Activated naive CD4-positive, alpha-beta T cell treated with anti-CD3 and anti-CD28 coated beads for 36 hours (primary cell): ENCODE data around the gene GDF10. TPM values are rescaled to one million over a fixed set of nuclear protein-coding genes. Genes with fewer than 3 reads are reported as not detected.

ENCODE experiments used
- CTCF ChIA-PET: fragments of 350-600 bp; sonication (Branson Sonifier 250); formaldehyde crosslinking; loops from one replicate; lab custom pipeline; 2021; ENCODE audit warnings: antibody characterized with exemption; lab: Charles Lee
- DNase-seq: peaks from one replicate; pipeline ENCODE4 v3.0.0-alpha.2; 2020
- H3K27ac Mint-ChIP-seq: one replicate; pipeline ENCODE4 v1.8.0; 2021; ENCODE audit warnings: mild to moderate bottlenecking, mixed read lengths
- H3K27me3 Mint-ChIP-seq: one replicate; pipeline ENCODE4 v1.8.0; 2021; ENCODE audit warnings: low read depth, mixed read lengths
- H3K36me3 Mint-ChIP-seq: one replicate; pipeline ENCODE4 v1.8.0; 2021; ENCODE audit warnings: low read depth, mixed read lengths
- H3K4me1 Mint-ChIP-seq: one replicate; pipeline ENCODE4 v1.8.0; 2021; ENCODE audit warnings: low read depth, mixed read lengths
- H3K4me3 Mint-ChIP-seq: one replicate; pipeline ENCODE4 v1.8.0; 2021; ENCODE audit warnings: mild to moderate bottlenecking, moderate library complexity, mixed read lengths
- H3K9me3 Mint-ChIP-seq: one replicate; pipeline ENCODE4 v1.8.0; 2021; ENCODE audit warnings: mixed read lengths
- intact Hi-C: fragments of 100-400 bp; cut with micrococcal nuclease; formaldehyde crosslinking; loops from one replicate; pipeline ENCODE4 v1.15.1; 2023
- total RNA-seq, 2 experiments: library from RNA; stranded (reverse); gene quantifications; one replicate each; pipeline ENCODE4 v1.2.3, GENCODE V29; 2021

GDF10 gene
- total RNA-seq, 2 experiments from 2014 or later: 0.12 to 0.19 TPM

DNA sequence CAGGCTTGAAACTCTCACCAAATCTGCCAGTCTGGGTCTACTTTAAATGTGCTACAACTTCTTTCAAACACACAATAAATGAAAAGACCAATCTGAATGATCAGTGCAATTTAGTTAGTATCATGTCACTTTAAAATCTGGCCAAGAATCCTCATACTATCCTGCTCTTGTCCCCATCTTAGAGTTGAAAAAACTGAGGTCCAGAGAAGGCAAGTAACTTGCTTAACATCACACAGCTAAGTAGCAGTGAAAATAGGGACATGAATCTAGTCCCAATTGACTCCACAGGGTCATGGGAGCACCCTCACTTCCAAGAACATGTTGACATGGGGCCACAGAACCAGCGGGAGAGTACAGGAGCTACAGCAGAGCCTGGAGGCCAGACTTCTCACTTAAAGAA, 3.1 kb upstream of the GDF10 start:
- intact Hi-C loops: no loop called here
- CTCF ChIA-PET: interaction anchor here (1.5 to 3.6 kb wide), 4 partner anchors 14 to 250 kb away, joined by 4 to 14 read pairs (median 8); no protein-coding TSS in a partner anchor
- H3K4me3 Mint-ChIP-seq: no peak overlapping the region
- no peaks in the 10 kb centered on the region for H3K36me3 Mint-ChIP-seq
- H3K27ac Mint-ChIP-seq: no peak overlapping the region
- H3K27me3 Mint-ChIP-seq: peaks cover 9% of the 10 kb centered on the region
- peaks cover 10% of the 10 kb centered on the region for H3K4me1 Mint-ChIP-seq
- H3K9me3 Mint-ChIP-seq: no peaks in the 10 kb centered on the region
- no peak for DNase-seq

DNA sequence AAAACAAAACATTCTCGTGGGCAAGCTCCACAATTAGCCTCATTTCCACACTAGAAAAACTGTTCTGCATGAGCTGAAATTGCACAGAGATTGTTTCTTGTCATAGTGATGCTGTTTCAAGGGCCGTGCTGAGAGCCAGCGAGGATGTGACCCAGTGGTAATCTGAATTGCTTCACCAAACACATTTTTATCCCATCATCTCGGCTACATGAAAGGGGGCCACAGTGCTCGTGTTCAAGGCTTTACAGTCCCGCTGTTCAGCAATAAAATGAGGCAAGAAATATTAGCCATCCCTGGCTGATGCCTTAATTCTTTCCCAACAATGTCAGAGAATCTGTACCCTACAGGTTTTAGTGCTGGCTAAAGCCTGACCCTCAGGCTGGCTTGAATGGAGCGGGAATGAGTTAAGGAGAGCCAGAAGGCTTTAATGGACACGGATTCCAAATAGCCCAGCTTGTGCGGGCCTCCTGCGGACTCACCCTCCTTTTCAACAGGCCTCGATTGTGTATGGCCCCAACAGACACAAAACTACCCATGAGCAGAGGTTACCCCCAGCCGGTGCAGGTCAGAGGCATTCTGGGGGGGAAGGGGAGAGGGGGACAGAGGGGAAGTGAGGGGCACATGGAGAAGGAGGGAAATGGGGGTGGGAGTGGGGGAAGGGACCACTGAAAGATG, 2.0 kb upstream of the GDF10 start:
- Mint-ChIP-seq H3K4me3 (no peak overlapping the region), H3K27me3 (peaks cover 9% of the 10 kb centered on the region), H3K27ac (no peak overlapping the region), H3K9me3 (no peaks in the 10 kb centered on the region), H3K36me3 (no peaks in the 10 kb centered on the region), H3K4me1 (peaks cover 11% of the 10 kb centered on the region)
- no peak for DNase-seq
- CTCF ChIA-PET: interaction anchor here (1.3 to 3.6 kb wide), 4 partner anchors 14 to 251 kb away, joined by 3 to 14 read pairs (median 8); no protein-coding TSS in a partner anchor
- intact Hi-C loops: no loop called here

DNA sequence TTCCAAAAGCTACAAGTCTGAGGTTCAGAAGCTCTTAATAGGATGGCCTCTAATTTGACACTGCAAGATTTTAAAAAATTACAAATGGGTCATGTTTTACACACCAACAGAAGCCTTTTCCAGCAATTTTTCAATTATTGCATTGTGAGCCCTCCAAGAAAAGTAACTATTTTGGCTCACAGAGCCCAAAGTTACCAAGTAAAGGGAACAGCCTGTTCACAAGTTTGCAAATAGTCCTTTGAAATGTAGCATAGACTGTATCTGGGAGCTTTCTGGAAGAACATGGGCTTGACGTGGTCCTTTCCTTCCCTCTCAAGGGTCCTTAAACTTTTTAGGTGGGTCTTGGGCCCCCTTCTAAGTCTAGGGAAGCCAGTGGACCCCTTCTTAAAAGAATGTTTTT, 1.3 kb upstream of the GDF10 start:
- Mint-ChIP-seq H3K36me3 (no peaks in the 10 kb centered on the region), H3K9me3 (no peaks in the 10 kb centered on the region), H3K4me3 (no peak overlapping the region), H3K4me1 (peaks cover 12% of the 10 kb centered on the region), H3K27me3 (peaks cover 9% of the 10 kb centered on the region), H3K27ac (no peak overlapping the region)
- intact Hi-C loops: no loop called here
- CTCF ChIA-PET: interaction anchor here (1.3 to 3.6 kb wide), 3 partner anchors 13 to 251 kb away, joined by 3 to 14 read pairs (median 8); no protein-coding TSS in a partner anchor
- no peak for DNase-seq

DNA sequence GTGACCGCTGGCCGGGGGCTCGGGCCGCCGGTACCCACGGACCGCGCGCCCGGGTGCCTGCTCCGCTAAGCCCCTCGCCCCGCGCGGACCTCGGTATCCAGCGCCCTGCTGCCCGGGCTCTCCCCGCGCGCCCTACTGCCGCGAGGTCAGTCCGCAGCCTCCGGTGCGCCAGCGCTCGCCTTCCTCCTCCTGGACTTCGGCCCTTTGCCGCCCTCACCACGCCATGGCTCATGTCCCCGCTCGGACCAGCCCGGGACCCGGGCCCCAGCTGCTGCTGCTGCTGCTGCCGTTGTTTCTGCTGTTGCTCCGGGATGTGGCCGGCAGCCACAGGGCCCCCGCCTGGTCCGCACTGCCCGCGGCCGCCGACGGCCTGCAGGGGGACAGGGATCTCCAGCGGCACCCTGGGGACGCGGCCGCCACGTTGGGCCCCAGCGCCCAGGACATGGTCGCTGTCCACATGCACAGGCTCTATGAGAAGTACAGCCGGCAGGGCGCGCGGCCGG, 483 bp downstream of the GDF10 start:
- Mint-ChIP-seq H3K27me3 (peaks cover 9% of the 10 kb centered on the region), H3K27ac (no peak overlapping the region), H3K4me1 (peaks cover 12% of the 10 kb centered on the region), H3K4me3 (peak overlapping the region; percentile 66), H3K9me3 (no peaks in the 10 kb centered on the region), H3K36me3 (no peaks in the 10 kb centered on the region)
- intact Hi-C loops: no loop called here
- DNase-seq: no peak
- CTCF ChIA-PET: no interaction called here

DNA sequence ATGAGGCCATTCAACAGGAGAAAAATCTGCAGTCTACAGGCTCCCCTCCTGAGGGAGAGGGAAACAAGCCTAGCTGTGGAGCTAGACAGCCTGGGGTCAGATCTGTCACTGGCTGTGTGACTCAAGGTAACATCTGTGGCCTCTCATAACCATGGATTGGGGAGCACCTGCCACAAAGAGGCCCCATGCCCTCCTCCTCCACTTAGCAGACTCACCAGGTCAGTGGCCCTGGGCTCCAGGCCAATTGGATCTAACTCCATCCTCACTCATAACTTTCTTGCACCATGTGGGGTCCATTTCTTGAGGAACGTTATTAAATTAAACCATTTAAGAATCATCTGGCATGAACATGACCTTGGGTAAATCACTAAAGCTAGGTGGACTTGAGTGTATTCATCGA, 1.8 kb downstream of the GDF10 start:
- Mint-ChIP-seq H3K4me1 (peaks cover 16% of the 10 kb centered on the region), H3K36me3 (no peaks in the 10 kb centered on the region), H3K27ac (no peak overlapping the region), H3K9me3 (no peaks in the 10 kb centered on the region), H3K4me3 (no peak overlapping the region), H3K27me3 (peaks cover 9% of the 10 kb centered on the region)
- CTCF ChIA-PET: interaction anchor here (1.4 to 2.6 kb wide), 2 partner anchors 11 to 253 kb away, joined by 5 to 20 read pairs; no protein-coding TSS in a partner anchor
- no peak for DNase-seq
- intact Hi-C loops: no loop called here

DNA sequence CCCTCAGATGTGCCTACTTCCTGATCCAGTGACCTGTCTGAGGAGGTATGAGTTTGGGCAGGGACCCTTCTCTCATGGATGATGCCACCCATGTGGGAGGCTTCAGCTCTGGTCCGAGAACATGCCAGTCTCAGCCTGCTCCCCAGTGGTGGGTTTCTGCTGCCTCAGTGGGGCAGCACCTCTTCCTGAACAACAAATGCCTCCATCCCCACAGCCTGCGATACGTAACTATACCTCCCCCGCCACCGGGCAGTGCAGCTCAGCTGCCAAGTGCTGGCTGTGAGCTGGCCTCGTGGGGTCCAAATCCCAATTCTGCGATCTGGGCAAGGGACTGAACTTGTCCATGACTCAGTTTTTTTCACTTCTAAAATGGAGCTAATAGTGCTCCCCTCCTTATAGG, 3.1 kb downstream of the GDF10 start:
- Mint-ChIP-seq H3K27me3 (peaks cover 9% of the 10 kb centered on the region), H3K4me1 (peaks cover 27% of the 10 kb centered on the region), H3K36me3 (no peaks in the 10 kb centered on the region), H3K4me3 (no peak overlapping the region), H3K27ac (no peak overlapping the region), H3K9me3 (no peaks in the 10 kb centered on the region)
- intact Hi-C loops: no loop called here
- DNase-seq: no peak
- CTCF ChIA-PET: interaction anchor here (0.5 to 2.6 kb wide), 5 partner anchors 10 to 279 kb away, joined by 3 to 20 read pairs (median 5); no protein-coding TSS in a partner anchor

DNA sequence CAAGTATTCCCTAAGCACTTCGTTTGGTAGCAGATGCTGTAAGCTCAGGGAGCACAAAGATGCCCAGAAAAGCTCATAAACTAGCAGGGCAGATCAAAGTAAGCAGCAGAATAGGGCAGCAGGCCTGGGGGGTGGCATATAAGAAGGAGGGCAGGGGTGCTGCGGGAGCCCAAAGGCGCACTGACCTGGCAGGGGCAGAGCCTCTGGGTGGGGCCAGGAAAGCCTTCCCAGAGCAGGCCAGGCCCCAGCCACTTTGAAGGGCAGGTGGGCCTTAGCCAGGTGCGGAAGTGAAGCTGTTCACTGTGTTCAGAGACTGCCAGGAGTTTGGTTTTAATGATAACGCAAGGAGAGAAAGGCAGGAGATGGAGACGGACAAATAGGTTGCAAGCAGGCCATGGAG, 3.9 kb downstream of the GDF10 start:
- Mint-ChIP-seq H3K27ac (no peak overlapping the region), H3K4me1 (peaks cover 28% of the 10 kb centered on the region), H3K36me3 (no peaks in the 10 kb centered on the region), H3K4me3 (no peak overlapping the region), H3K9me3 (no peaks in the 10 kb centered on the region), H3K27me3 (peaks cover 9% of the 10 kb centered on the region)
- CTCF ChIA-PET: interaction anchor here (0.5 to 2.6 kb wide), 4 partner anchors 9 to 279 kb away, joined by 3 to 20 read pairs (median 7); no protein-coding TSS in a partner anchor
- no peak for DNase-seq
- intact Hi-C loops: no loop called here

DNA sequence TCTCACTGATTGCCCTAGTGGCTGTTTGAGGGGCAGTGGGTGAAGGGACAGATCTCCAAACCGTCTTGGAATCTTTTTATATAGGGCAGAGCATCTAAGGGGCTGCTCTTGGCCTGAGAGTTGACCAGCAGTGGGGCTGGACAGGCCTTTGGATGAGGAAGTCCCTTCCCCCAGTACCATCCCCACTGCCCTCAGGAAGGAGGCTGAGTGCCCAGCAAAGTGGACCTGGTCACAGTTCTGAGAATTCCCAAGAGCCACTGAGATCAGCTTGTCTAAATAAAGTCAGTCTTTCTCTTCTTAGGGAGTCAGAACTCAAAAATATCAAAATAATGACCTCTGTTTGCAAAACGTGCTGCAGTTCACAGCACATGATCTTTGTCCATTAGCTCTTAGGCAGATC, 5.6 kb downstream of the GDF10 start:
- H3K4me3 Mint-ChIP-seq: no peak overlapping the region
- H3K27me3 Mint-ChIP-seq: peaks cover 6% of the 10 kb centered on the region
- H3K27ac Mint-ChIP-seq: no peak overlapping the region
- no peaks in the 10 kb centered on the region for H3K9me3 Mint-ChIP-seq
- H3K36me3 Mint-ChIP-seq: no peaks in the 10 kb centered on the region
- CTCF ChIA-PET: interaction anchor here (0.6 to 1.9 kb wide), 7 partner anchors 45 to 313 kb away, joined by 3 to 10 read pairs (median 4); no protein-coding TSS in a partner anchor
- H3K4me1 Mint-ChIP-seq: peaks cover 28% of the 10 kb centered on the region
- DNase-seq: no peak
- intact Hi-C loops: loop anchor here (5.0 kb wide), 1 partner anchor 98 kb away; no protein-coding TSS in a partner anchor

DNA sequence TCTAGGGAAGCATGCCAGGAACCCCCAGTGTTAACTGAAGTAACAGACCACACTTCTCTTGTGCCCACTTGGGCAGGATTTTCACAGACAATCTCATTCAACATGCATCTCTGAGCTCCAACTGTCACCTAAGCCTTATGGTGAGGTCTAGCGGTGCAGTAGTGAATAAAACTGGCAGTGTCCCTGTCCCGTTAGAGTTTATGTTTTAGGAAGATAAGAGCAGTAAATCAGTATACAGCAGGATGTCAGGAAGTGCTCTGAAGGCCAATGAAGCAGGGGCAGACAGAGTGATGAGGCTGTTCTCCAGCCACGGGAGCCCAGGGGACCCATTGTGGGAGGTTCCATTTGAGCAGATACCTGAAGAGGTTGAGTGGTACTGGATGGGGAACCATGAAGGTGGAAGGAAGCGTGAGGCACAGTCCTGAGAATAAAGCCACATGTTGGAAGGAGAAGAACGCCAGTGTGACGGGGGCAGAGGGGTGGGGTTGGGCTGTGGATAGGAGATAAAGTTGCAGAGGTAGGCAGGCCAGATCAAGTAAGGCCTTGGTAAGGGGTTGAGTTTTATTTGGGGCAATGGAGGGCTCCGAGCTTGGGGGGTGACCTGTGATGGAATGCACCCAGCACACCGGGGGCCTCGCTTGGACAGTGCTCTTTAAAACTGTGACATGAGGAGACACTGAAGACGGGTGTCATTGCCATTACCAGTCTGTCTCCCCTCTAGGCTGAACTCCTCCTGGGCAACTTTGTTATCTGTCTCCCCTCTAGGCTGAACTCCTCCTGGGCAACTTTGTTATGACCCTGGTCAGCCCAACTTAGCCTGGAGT, 6.6 kb downstream of the GDF10 start:
- no peak overlapping the region for H3K4me3 Mint-ChIP-seq
- intact Hi-C loops: loop anchor here (5.0 kb wide), 1 partner anchor 99 kb away; no protein-coding TSS in a partner anchor
- H3K4me1 Mint-ChIP-seq: peaks cover 33% of the 10 kb centered on the region
- no peaks in the 10 kb centered on the region for H3K27me3 Mint-ChIP-seq
- CTCF ChIA-PET: interaction anchor here (0.7 to 1.9 kb wide), 8 partner anchors 46 to 282 kb away, joined by 3 to 10 read pairs (median 4); no protein-coding TSS in a partner anchor
- H3K9me3 Mint-ChIP-seq: no peaks in the 10 kb centered on the region
- no peak overlapping the region for H3K27ac Mint-ChIP-seq
- DNase-seq: no peak
- no peaks in the 10 kb centered on the region for H3K36me3 Mint-ChIP-seq

DNA sequence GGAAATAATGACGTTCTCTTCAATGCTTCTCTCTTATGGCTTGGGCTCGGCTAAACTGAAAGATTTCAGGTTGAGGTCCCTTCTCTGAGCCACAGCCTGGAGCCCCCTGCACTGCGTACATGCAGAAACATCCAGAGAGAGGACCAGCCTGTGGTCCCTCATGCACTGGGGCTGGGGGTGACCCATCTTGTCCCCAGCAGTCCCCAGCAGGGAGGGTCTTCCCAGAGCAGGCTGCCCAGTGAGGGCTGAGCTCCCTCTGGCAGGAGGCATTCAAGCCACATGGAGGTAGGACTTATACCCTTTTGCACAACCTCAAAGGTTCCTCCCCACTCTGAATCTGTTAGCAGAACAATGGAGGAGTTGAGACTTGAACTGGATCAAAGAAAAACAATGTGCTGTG, 7.4 kb downstream of the GDF10 start:
- no peaks in the 10 kb centered on the region for H3K27me3 Mint-ChIP-seq
- peaks cover 40% of the 10 kb centered on the region for H3K4me1 Mint-ChIP-seq
- intact Hi-C loops: loop anchor here (5.0 kb wide), 1 partner anchor 100 kb away; no protein-coding TSS in a partner anchor
- no peaks in the 10 kb centered on the region for H3K9me3 Mint-ChIP-seq
- CTCF ChIA-PET: interaction anchor here (1.0 to 1.3 kb wide), 2 partner anchors 48 to 260 kb away, joined by 4 to 10 read pairs; no protein-coding TSS in a partner anchor
- DNase-seq: no peak
- H3K4me3 Mint-ChIP-seq: no peak overlapping the region
- no peak overlapping the region for H3K27ac Mint-ChIP-seq
- H3K36me3 Mint-ChIP-seq: no peaks in the 10 kb centered on the region

DNA sequence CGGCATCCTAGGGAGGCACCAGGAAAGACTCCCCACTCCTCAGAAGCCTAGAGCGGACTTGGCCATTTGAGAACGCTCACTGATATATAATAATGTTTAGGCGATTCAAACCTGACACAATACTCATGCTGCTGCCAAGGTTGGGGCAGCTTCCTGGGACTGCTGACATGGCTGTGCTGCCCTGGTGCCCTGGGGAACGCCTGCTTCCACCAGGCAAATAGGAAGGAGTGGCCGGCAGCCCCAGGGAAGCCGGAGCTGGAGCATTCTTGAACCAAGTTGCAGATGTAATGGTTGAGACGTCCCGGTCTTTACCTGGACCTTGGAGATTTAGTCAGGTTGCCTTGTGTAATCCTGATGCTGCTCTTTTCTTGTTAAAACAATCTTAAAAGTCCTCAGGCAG, 8.8 kb downstream of the GDF10 start:
- Mint-ChIP-seq H3K36me3 (no peaks in the 10 kb centered on the region), H3K4me1 (peaks cover 37% of the 10 kb centered on the region), H3K27me3 (no peaks in the 10 kb centered on the region), H3K9me3 (no peaks in the 10 kb centered on the region), H3K27ac (no peak overlapping the region), H3K4me3 (no peak overlapping the region)
- intact Hi-C loops: loop anchor here (5.0 kb wide), 1 partner anchor 101 kb away; no protein-coding TSS in a partner anchor
- no peak for DNase-seq
- CTCF ChIA-PET: interaction anchor here (9.3 kb wide), 1 partner anchor 262 kb away, joined by 185 read pairs; no protein-coding TSS in a partner anchor
